HG03442 (cell line): ENCODE results near the gene DNAJB11.
"Not testable (repeated sequence)": the region's sequence is repeated elsewhere in the genome, so short reads cannot be mapped to it uniquely, and the experiment has no call there.

Experiments used
- ATAC-seq: cut with Tn5 transposase; IDR thresholded peaks from one replicate; pipeline ENCODE4 v1.9.1; 2021; ENCODE audit warnings: mild to moderate bottlenecking, moderate library complexity; ENCODE audit not compliant: unreplicated experiment

The DNAJB11 gene

GRCh38 chr3:186570096-186570940 is at the start of gene DNAJB11:
Gene DNAJB11 (plus strand): TSS chr3:186570720. CDS start chr3:186570898, 178 bp downstream.
- ATAC-seq = peak; percentile 77

- peak; percentile 50 for ATAC-seq
These were observed 49.3 kb upstream of the DNAJB11 start for GRCh38 chr3:186520957-186521842.

- no peak for ATAC-seq
These were observed 47.5 kb upstream of the DNAJB11 start for GRCh38 chr3:186523022-186523421.

- no peak for ATAC-seq
These were observed 47.1 kb upstream of the DNAJB11 start for GRCh38 chr3:186523434-186523833.

- ATAC-seq = no peak
These were observed 45.9 kb upstream of the DNAJB11 start for GRCh38 chr3:186524616-186525015.

- no peak for ATAC-seq
These were observed 44.9 kb upstream of the DNAJB11 start for GRCh38 chr3:186525369-186526255.

- no peak for ATAC-seq
These were observed 44.3 kb upstream of the DNAJB11 start for GRCh38 chr3:186526256-186526606.

GRCh38 chr3:186529201-186529999 is 41.1 kb upstream of the DNAJB11 start:
- no peak for ATAC-seq

GRCh38 chr3:186530415-186530814 is 40.1 kb upstream of the DNAJB11 start:
- no peak for ATAC-seq

- not testable (repeated sequence) for ATAC-seq
These were observed 38.8 kb upstream of the DNAJB11 start for GRCh38 chr3:186531694-186532093.

- ATAC-seq = peak; percentile 48
These were observed 37.9 kb upstream of the DNAJB11 start for GRCh38 chr3:186532598-186533072.

- ATAC-seq = peak; percentile 81
These were observed 36.3 kb upstream of the DNAJB11 start for GRCh38 chr3:186534113-186534669.

GRCh38 chr3:186536883-186537844 is 33.4 kb upstream of the DNAJB11 start:
- ATAC-seq = no peak

- ATAC-seq = no peak
These were observed 31.7 kb upstream of the DNAJB11 start for GRCh38 chr3:186538779-186539178.

- ATAC-seq = peak; percentile 63
These were observed 30.2 kb upstream of the DNAJB11 start for GRCh38 chr3:186540221-186540834.

GRCh38 chr3:186540835-186541226 is 29.7 kb upstream of the DNAJB11 start:
- no peak for ATAC-seq

GRCh38 chr3:186544281-186544680 is 26.2 kb upstream of the DNAJB11 start, which contains the start of gene CRYGS:
Gene CRYGS (minus strand): TSS chr3:186544380. CDS start chr3:186544326, 54 bp downstream.
- no peak for ATAC-seq

GRCh38 chr3:186549497-186549896 is 21.0 kb upstream of the DNAJB11 start:
- no peak for ATAC-seq
